NOMO-1 (cell line): Measurements from ENCODE around the gene MRPS23.

Experiments
- DNase-seq, 2 experiments: peaks; one replicate each; lab custom pipeline; 2025; ENCODE audit not compliant: unreplicated experiment in 2 of 2; lab: John Stamatoyannopoulos, UW

Gene MRPS23

GRCh38 chr17:57849874-57850754 lies at the start of gene MRPS23:
MRPS23 (minus strand) TSS chr17:57850044; CDS start chr17:57850010, 34 bp downstream.
- DNase-seq, result peak; percentile 98 to 99

- DNase-seq, result peak in 1 of 2 experiments; percentile 19
Observed at GRCh38 chr17:57899391-57899790, 49.5 kb upstream of the MRPS23 start.

- DNase-seq, result no peak
Observed at GRCh38 chr17:57898487-57899311, 48.9 kb upstream of the MRPS23 start.

- DNase-seq, result no peak
Observed at GRCh38 chr17:57895382-57896060, 45.7 kb upstream of the MRPS23 start.

- no peak for DNase-seq
Observed at GRCh38 chr17:57894848-57895247, 45.0 kb upstream of the MRPS23 start.

- peak; percentile 98 to 99 for DNase-seq
Observed at GRCh38 chr17:57892820-57893595, 43.2 kb upstream of the MRPS23 start.

- peak; percentile 65 to 76 for DNase-seq
Observed at GRCh38 chr17:57892146-57892819, 42.4 kb upstream of the MRPS23 start.

- DNase-seq, result no peak
Observed at GRCh38 chr17:57890857-57891232, 41.0 kb upstream of the MRPS23 start.

GRCh38 chr17:57889892-57890856 lies 40.3 kb upstream of the MRPS23 start:
- DNase-seq, result no peak

- no peak for DNase-seq
Observed at GRCh38 chr17:57889252-57889651, 39.4 kb upstream of the MRPS23 start.

GRCh38 chr17:57888311-57889216 lies 38.7 kb upstream of the MRPS23 start:
- no peak for DNase-seq

- no peak for DNase-seq
Observed at GRCh38 chr17:57887161-57887560, 37.3 kb upstream of the MRPS23 start.

- DNase-seq, result no peak
Observed at GRCh38 chr17:57886020-57886419, 36.2 kb upstream of the MRPS23 start.

- no peak for DNase-seq
Observed at GRCh38 chr17:57885148-57885915, 35.5 kb upstream of the MRPS23 start.

- DNase-seq, result no peak
Observed at GRCh38 chr17:57881783-57882351, 32.0 kb upstream of the MRPS23 start.

- no peak for DNase-seq
Observed at GRCh38 chr17:57881143-57881542, 31.3 kb upstream of the MRPS23 start.

GRCh38 chr17:57880086-57880456 lies 30.2 kb upstream of the MRPS23 start:
- DNase-seq, result no peak
